LNCaP clone FGC (cell line): ENCODE measurements around the gene CDK7.

Source experiments
- DNase-seq: peaks from one replicate; pipeline ENCODE4 v3.0.0-alpha.2; 2011; ENCODE audit warnings: low read depth
- H3K4me3 ChIP-seq: 2 replicates; pipeline ENCODE4 v1.5.1; 2011; ENCODE audit warnings: mild to moderate bottlenecking, low read depth, low read length, control low read depth
- CTCF ChIP-seq: IDR thresholded peaks from 2 replicates; pipeline ENCODE4 v1.5.1; 2012; ENCODE audit warnings: mild to moderate bottlenecking; ENCODE audit not compliant: control insufficient read depth, insufficient read depth; ENCODE audit errors: extremely low read depth

Gene CDK7

GRCh38 chr5:69288688-69289087 lies 54.0 kb downstream of the CDK7 start:
- H3K4me3 ChIP-seq = no peak overlapping the region
- DNase-seq = no peak
- no peak for TF ChIP-seq CTCF

- TF ChIP-seq CTCF = no peak
- H3K4me3 ChIP-seq = no peak overlapping the region
- DNase-seq = no peak
These were observed 57.6 kb downstream of the CDK7 start for GRCh38 chr5:69292306-69292705.

GRCh38 chr5:69293882-69294281 lies 59.2 kb downstream of the CDK7 start:
- no peak for TF ChIP-seq CTCF
- H3K4me3 ChIP-seq = no peak overlapping the region
- no peak for DNase-seq

- no peak for TF ChIP-seq CTCF
- no peak for DNase-seq
These were observed 60.5 kb downstream of the CDK7 start for GRCh38 chr5:69295088-69295754.

GRCh38 chr5:69299625-69300024 lies 64.9 kb downstream of the CDK7 start:
- no peak overlapping the region for H3K4me3 ChIP-seq
- no peak for TF ChIP-seq CTCF
- no peak for DNase-seq

More at GRCh38 chr5:69295088-69295754, 60.5 kb downstream of the CDK7 start:
- no peak overlapping the region for H3K4me3 ChIP-seq

- DNase-seq = no peak
- no peak overlapping the region for H3K4me3 ChIP-seq
- no peak for TF ChIP-seq CTCF
These were observed 66.0 kb downstream of the CDK7 start for GRCh38 chr5:69300537-69301203.
